CD14-positive monocyte (primary cell): ENCODE measurements around the gene CORO1C. TPM values are rescaled to one million over a fixed set of nuclear protein-coding genes. Genes with fewer than 3 reads are reported as not detected.

ENCODE experiments used
- DNase-seq, 3 donors: peaks; one replicate each; pipeline ENCODE4 v3.0.0-alpha.2; 2011 to 2022
- H2AFZ ChIP-seq: 2 replicates; pipeline ENCODE4 v1.6.0; 2012; ENCODE audit warnings: mild to moderate bottlenecking, low read depth, low read length, inconsistent platforms; ENCODE audit not compliant: insufficient read depth, poor library complexity, severe bottlenecking
- H3K27ac ChIP-seq, 2 donors: 1 replicate in 1 of 2; 2 replicates in 1 of 2; pipeline ENCODE4 v1.5.1; 2012 to 2013; ENCODE audit warnings: low read length in 2 of 2, control low read depth in 1 of 2, inconsistent platforms in 1 of 2, low read depth in 1 of 2, mild to moderate bottlenecking in 1 of 2
- H3K27me3 ChIP-seq, 2 donors: one replicate each; pipeline versions ENCODE4 v1.6.0 to v1.6.1; 2011 to 2013; ENCODE audit warnings: low read length in 2 of 2; ENCODE audit not compliant: control insufficient read depth in 2 of 2, insufficient read depth in 2 of 2
- H3K36me3 ChIP-seq, 2 donors: replicated peaks in 1 of 2; 1 replicate in 1 of 2; 2 replicates in 1 of 2; pipeline versions ENCODE4 v1.5.1 to v1.6.1; 2012 to 2013; ENCODE audit warnings: low read length in 2 of 2, control low read depth in 1 of 2, inconsistent platforms in 1 of 2, mild to moderate bottlenecking in 1 of 2; ENCODE audit not compliant: insufficient read depth in 2 of 2, control insufficient read depth in 1 of 2
- H3K4me1 ChIP-seq, 2 donors: 1 replicate in 1 of 2; 2 replicates in 1 of 2; pipeline versions ENCODE4 v1.5.1 to v1.6.1; 2012 to 2013; ENCODE audit warnings: low read length in 2 of 2, control low read depth in 1 of 2, inconsistent platforms in 1 of 2, mild to moderate bottlenecking in 1 of 2, moderate library complexity in 1 of 2; ENCODE audit not compliant: insufficient read depth in 2 of 2, control insufficient read depth in 1 of 2
- H3K4me2 ChIP-seq: replicated peaks from 2 replicates; pipeline ENCODE3; 2012; ENCODE audit warnings: low read length, moderate library complexity, mild to moderate bottlenecking; ENCODE audit not compliant: poor library complexity, severe bottlenecking; ENCODE audit errors: extremely low read depth
- H3K4me3 ChIP-seq, 3 experiments: fragments of 200-600 bp in 1 of 3; sonication (generic) in 1 of 3; replicated peaks in 1 of 3; 1 replicate in 2 of 3; 2 replicates in 1 of 3; pipeline ENCODE4 v1.5.1; 2011 to 2013; ENCODE audit warnings: low read length in 3 of 3, mild to moderate bottlenecking in 3 of 3, control low read depth in 2 of 3, low read depth in 2 of 3, inconsistent platforms in 1 of 3, moderate library complexity in 1 of 3
- H3K79me2 ChIP-seq: 2 replicates; pipeline ENCODE4 v1.6.0; 2012; ENCODE audit warnings: mild to moderate bottlenecking, control low read depth, inconsistent platforms, low read length, moderate library complexity; ENCODE audit not compliant: insufficient read depth
- H3K9ac ChIP-seq: 2 replicates; pipeline ENCODE4 v1.6.0; 2017; ENCODE audit warnings: low read length, mild to moderate bottlenecking; ENCODE audit not compliant: insufficient read depth, poor library complexity, severe bottlenecking
- H3K9me3 ChIP-seq, 2 donors: replicated peaks in 1 of 2; 1 replicate in 1 of 2; 2 replicates in 1 of 2; pipeline versions ENCODE4 v1.5.1 to v1.6.1; 2012 to 2013; ENCODE audit warnings: low read length in 2 of 2, control low read depth in 1 of 2; ENCODE audit not compliant: control insufficient read depth in 1 of 2, insufficient read depth in 1 of 2
- H4K20me1 ChIP-seq: 2 replicates; pipeline ENCODE4 v1.6.0; 2012; ENCODE audit warnings: mild to moderate bottlenecking, low read length, control low read depth, moderate library complexity; ENCODE audit not compliant: insufficient read depth
- H3K27ac Mint-ChIP-seq, 7 donors: one replicate each; pipeline ENCODE4 v1.8.0; 2020; ENCODE audit warnings: mild to moderate bottlenecking in 7 of 7, mixed read lengths in 7 of 7, moderate library complexity in 6 of 7, inconsistent platforms in 2 of 7
- H3K27me3 Mint-ChIP-seq, 3 donors: one replicate each; pipeline ENCODE4 v1.8.0; 2021 to 2022; ENCODE audit warnings: low read depth in 3 of 3, mild to moderate bottlenecking in 3 of 3, mixed read lengths in 3 of 3, moderate library complexity in 3 of 3, inconsistent platforms in 1 of 3
- H3K36me3 Mint-ChIP-seq, 2 donors: one replicate each; pipeline ENCODE4 v1.8.0; 2020; ENCODE audit warnings: mixed read lengths in 2 of 2, inconsistent platforms in 1 of 2, mild to moderate bottlenecking in 1 of 2
- H3K4me1 Mint-ChIP-seq: one replicate; pipeline ENCODE4 v1.8.0; 2020; ENCODE audit warnings: mild to moderate bottlenecking, mixed read lengths
- H3K4me3 Mint-ChIP-seq, 2 donors: one replicate each; pipeline ENCODE4 v1.8.0; 2020; ENCODE audit warnings: mild to moderate bottlenecking in 2 of 2, mixed read lengths in 2 of 2, moderate library complexity in 1 of 2
- H3K9me3 Mint-ChIP-seq, 7 donors: one replicate each; pipeline ENCODE4 v1.8.0; 2020 to 2022; ENCODE audit warnings: mixed read lengths in 7 of 7, mild to moderate bottlenecking in 6 of 7, moderate library complexity in 6 of 7, inconsistent platforms in 2 of 7
- WGBS: methylation state at CpG from one replicate; pipeline ENCODE4 v1.1.5; 2013; ENCODE audit warnings: missing lambda C conversion rate; ENCODE audit not compliant: insufficient coverage; 5-methylcytosine and 5-hydroxymethylcytosine counted together
- intact Hi-C, 2 donors: fragments of 100-400 bp; cut with micrococcal nuclease; formaldehyde crosslinking; loops; one replicate each; pipeline versions ENCODE4 v1.15.0 to v1.15.1; 2023
- polyA plus RNA-seq, 3 donors: library from polyadenylated mRNA; depleted of rRNA in 1 of 3; unstranded in 2 of 3; stranded (reverse) in 1 of 3; fragments of 300-500 nt in 2 of 3; fragments of >200 nt in 1 of 3; fragmentation: Illumina TruSeq in 2 of 3; gene quantifications; 1 replicate in 2 of 3; 2 replicates in 1 of 3; pipeline ENCODE4 v1.2.3, GENCODE V29; 2012 to 2021
- TF ChIP-seq, protein P1 (sequence below): fragments of 200-600 bp; IDR thresholded peaks from one replicate; pipeline ENCODE4 v1.8.0; 2022; ENCODE audit warnings: antibody characterized with exemption, mild to moderate bottlenecking

Gene CORO1C
- polyA plus RNA-seq, 3 donors = 77.5 to 285 (median 229) TPM

DNA sequence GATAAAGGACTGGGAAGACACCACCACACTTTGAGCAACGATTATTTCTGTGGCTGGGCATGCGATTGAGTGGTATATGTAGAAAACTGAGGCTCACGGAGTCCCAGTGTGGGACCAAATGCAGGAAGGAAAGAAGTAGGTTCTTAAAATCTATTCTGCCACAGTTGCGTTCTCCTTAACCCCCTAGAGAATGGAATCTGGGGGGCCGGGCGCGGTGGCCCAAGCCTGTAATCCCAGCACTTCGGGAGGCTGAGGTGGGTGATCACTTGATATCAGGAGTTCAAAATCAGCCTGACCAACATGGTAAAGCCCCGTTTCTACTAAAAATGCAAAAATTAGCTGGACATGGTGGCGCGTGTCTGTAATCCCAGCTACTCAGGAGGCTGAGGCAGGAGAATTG lies 29.9 kb upstream of the CORO1C start:
- Mint-ChIP-seq H3K27ac (no peak overlapping the region), H3K27me3 (peaks cover 0 to 2% (median 0%) of the 10 kb centered on the region in 3 donors), H3K4me3 (no peak overlapping the region), H3K9me3 (peaks cover 0 to 2% (median 0%) of the 10 kb centered on the region in 7 donors), H3K4me1 (peaks cover 10% of the 10 kb centered on the region), H3K36me3 (no peaks in the 10 kb centered on the region)
- 100% methylated on average over 1 of the region's 11 CpGs for WGBS
- intact Hi-C loops = no loop called here
- TF ChIP-seq, protein P1, sequence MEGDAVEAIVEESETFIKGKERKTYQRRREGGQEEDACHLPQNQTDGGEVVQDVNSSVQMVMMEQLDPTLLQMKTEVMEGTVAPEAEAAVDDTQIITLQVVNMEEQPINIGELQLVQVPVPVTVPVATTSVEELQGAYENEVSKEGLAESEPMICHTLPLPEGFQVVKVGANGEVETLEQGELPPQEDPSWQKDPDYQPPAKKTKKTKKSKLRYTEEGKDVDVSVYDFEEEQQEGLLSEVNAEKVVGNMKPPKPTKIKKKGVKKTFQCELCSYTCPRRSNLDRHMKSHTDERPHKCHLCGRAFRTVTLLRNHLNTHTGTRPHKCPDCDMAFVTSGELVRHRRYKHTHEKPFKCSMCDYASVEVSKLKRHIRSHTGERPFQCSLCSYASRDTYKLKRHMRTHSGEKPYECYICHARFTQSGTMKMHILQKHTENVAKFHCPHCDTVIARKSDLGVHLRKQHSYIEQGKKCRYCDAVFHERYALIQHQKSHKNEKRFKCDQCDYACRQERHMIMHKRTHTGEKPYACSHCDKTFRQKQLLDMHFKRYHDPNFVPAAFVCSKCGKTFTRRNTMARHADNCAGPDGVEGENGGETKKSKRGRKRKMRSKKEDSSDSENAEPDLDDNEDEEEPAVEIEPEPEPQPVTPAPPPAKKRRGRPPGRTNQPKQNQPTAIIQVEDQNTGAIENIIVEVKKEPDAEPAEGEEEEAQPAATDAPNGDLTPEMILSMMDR = no peak
- Histone ChIP-seq H3K4me3 (no peak overlapping the region), H2AFZ (no peak overlapping the region), H3K9ac (no peak overlapping the region), H3K4me2 (no peak overlapping the region), H4K20me1 (no peaks in the 10 kb centered on the region), H3K4me1 (peaks cover 0 to 3% of the 10 kb centered on the region in 2 donors), H3K79me2 (no peaks in the 10 kb centered on the region), H3K36me3 (no peaks in the 10 kb centered on the region), H3K27me3 (no peaks in the 10 kb centered on the region), H3K9me3 (no peaks in the 10 kb centered on the region), H3K27ac (no peak overlapping the region)
- DNase-seq = no peak

DNA sequence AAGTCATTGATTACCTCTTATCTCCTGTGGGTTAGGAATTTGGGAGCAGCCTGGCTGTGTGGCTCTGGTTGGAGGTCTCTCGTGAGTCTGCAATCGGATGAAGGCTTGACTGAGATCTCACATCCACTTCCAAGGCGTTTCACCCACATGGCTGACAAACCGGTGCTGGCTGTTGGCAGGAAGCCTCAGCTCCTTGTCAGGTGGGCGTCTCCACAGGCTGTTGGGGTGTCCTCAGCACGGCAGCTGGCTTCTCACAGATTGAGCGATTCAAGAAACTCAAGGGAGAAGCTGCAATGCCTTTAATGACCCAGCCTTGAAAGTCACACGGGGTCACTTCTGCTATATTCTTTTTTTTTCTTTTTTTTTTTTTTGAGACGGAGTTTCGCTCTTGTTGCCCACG lies 28.6 kb upstream of the CORO1C start:
- Histone ChIP-seq H3K27ac (no peak overlapping the region), H3K9ac (no peak overlapping the region), H3K4me1 (peaks cover 0 to 3% of the 10 kb centered on the region in 2 donors), H4K20me1 (no peaks in the 10 kb centered on the region), H3K4me2 (no peak overlapping the region), H3K9me3 (no peaks in the 10 kb centered on the region), H2AFZ (no peak overlapping the region), H3K4me3 (no peak overlapping the region), H3K36me3 (no peaks in the 10 kb centered on the region), H3K79me2 (no peaks in the 10 kb centered on the region), H3K27me3 (no peaks in the 10 kb centered on the region)
- DNase-seq = no peak
- WGBS = 78% methylated on average over 11 of the region's 11 CpGs
- Mint-ChIP-seq H3K27me3 (peaks cover 0 to 2% (median 0%) of the 10 kb centered on the region in 3 donors), H3K4me3 (no peak overlapping the region), H3K9me3 (peaks cover 0 to 2% (median 0%) of the 10 kb centered on the region in 7 donors), H3K4me1 (peaks cover 10% of the 10 kb centered on the region), H3K36me3 (no peaks in the 10 kb centered on the region), H3K27ac (peak overlapping the region in 2 of 7 donors; percentile 15 to 41)
- TF ChIP-seq, protein P1 = no peak
- intact Hi-C loops = no loop called here
